Suprapubic skin (tissue), 4 donors: ENCODE data around the gene INTS14. TPM values are rescaled to one million over a fixed set of nuclear protein-coding genes. Genes with fewer than 3 reads are reported as not detected.
"Not testable (repeated sequence)": the region's sequence is repeated elsewhere in the genome, so short reads cannot be mapped to it uniquely, and the experiment has no call there.

Experiments used
- DNase-seq, 2 donors: peaks; one replicate each; pipeline ENCODE4 v3.0.0-alpha.2; 2019; ENCODE audit warnings: low spot score in 2 of 2
- H3K27ac ChIP-seq: fragments of 200-600 bp; sonication (generic); one replicate; pipeline ENCODE4 v1.5.1; 2019
- H3K27me3 ChIP-seq: fragments of 200-600 bp; sonication (generic); one replicate; pipeline ENCODE4 v1.5.1; 2019
- H3K36me3 ChIP-seq: fragments of 200-600 bp; sonication (generic); one replicate; pipeline ENCODE4 v1.5.1; 2019
- H3K4me1 ChIP-seq: fragments of 200-600 bp; sonication (generic); one replicate; pipeline ENCODE4 v1.5.1; 2019
- H3K4me3 ChIP-seq: fragments of 200-600 bp; sonication (generic); one replicate; pipeline ENCODE4 v1.5.1; 2019; ENCODE audit warnings: mild to moderate bottlenecking
- H3K9me3 ChIP-seq: fragments of 200-600 bp; sonication (generic); one replicate; pipeline ENCODE4 v1.5.1; 2019
- EP300 ChIP-seq: sonication (generic); formaldehyde crosslinking; IDR thresholded peaks from one replicate; pipeline ENCODE4 v1.6.1; 2017; ENCODE audit warnings: antibody characterized with exemption
- POLR2A ChIP-seq, 2 donors: fragments of 450-650 bp; IDR thresholded peaks; one replicate each; pipeline ENCODE4 v1.6.1; 2017; ENCODE audit warnings: antibody characterized with exemption in 2 of 2, mild to moderate bottlenecking in 2 of 2, moderate library complexity in 2 of 2
- POLR2AphosphoS5 ChIP-seq, 3 donors: sonication (generic); formaldehyde crosslinking; IDR thresholded peaks; one replicate each; pipeline ENCODE4 v1.6.1; 2017; ENCODE audit warnings: antibody characterized with exemption in 3 of 3
- WGBS: methylation state at CpG from one replicate; pipeline ENCODE4 v1.1.5; 2018; 5-methylcytosine and 5-hydroxymethylcytosine counted together
- total RNA-seq, 4 donors: library from RNA; depleted of rRNA; stranded (reverse); fragments of >200 nt; gene quantifications; one replicate each; pipeline ENCODE4 v1.1.0, GENCODE V29; 2016
- TF ChIP-seq, protein P1 (sequence below), 2 donors: fragments of 200-600 bp in 1 of 2; fragments of 450-650 bp in 1 of 2; sonication (generic) in 1 of 2; IDR thresholded peaks; one replicate each; pipeline ENCODE4 v1.5.1; 2016 to 2019; ENCODE audit warnings: antibody characterized with exemption in 2 of 2, mild to moderate bottlenecking in 1 of 2, moderate library complexity in 1 of 2

INTS14 gene
- total RNA-seq, 4 donors from 2014 or later, result 37.1 to 72.5 (median 49.1) TPM

DNA sequence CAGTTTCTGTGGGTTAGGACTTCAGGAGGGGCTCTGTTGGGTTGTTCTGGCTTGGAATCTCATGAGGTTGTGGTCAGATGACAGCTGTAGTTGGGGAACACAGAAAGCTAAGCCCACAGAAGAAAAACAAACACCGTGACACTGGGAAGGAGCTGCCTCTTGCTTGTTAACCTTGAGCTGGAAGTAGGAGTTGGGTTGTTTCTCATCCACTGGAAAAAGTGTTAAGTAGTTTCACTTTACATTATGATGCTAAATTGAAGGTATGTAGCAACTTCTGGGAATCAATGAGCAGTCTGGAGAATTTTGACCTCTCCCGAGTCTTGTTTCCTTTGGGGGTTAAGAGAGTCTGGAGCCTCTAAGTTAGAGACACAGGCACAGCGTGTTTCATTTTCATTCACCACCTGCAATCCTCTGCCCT is 60.2 kb downstream of the INTS14 start:
- no peak for DNase-seq
- H3K4me1 ChIP-seq, result no peaks in the 10 kb centered on the region
- TF ChIP-seq EP300 (no peak), POLR2A (IDR thresholded peaks at IDR 0.05) (no peak), POLR2AphosphoS5 (IDR thresholded peaks at IDR 0.05) (no peak)
- TF ChIP-seq, protein P1, sequence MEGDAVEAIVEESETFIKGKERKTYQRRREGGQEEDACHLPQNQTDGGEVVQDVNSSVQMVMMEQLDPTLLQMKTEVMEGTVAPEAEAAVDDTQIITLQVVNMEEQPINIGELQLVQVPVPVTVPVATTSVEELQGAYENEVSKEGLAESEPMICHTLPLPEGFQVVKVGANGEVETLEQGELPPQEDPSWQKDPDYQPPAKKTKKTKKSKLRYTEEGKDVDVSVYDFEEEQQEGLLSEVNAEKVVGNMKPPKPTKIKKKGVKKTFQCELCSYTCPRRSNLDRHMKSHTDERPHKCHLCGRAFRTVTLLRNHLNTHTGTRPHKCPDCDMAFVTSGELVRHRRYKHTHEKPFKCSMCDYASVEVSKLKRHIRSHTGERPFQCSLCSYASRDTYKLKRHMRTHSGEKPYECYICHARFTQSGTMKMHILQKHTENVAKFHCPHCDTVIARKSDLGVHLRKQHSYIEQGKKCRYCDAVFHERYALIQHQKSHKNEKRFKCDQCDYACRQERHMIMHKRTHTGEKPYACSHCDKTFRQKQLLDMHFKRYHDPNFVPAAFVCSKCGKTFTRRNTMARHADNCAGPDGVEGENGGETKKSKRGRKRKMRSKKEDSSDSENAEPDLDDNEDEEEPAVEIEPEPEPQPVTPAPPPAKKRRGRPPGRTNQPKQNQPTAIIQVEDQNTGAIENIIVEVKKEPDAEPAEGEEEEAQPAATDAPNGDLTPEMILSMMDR (IDR thresholded peaks at IDR 0.05), result no peak

DNA sequence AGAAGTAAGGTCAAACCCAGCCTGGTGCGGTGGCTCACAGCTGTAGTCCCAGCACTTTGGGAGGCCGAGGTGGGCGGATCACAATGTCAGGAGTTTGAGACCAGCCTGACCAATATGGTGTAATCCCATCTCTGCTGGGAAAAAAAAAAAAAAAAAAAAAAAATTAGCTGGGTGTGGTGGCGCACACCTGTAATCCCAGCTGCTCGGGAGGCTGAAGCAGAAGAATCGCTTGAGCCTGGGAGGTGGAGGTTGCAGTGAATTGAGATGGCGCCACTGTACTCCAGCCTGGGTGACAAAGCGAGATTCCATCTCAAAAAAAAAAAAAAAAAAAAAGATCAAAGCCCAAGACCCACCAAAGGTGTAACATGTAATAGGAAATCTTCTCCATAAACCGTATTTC is 61.6 kb downstream of the INTS14 start:
- 97% methylated on average over 9 of the region's 9 CpGs for WGBS

More for the DNA sequence above, 60.2 kb downstream of the INTS14 start:
- Histone ChIP-seq H3K27me3 (no peaks in the 10 kb centered on the region), H3K4me3 (no peak overlapping the region), H3K36me3 (peaks cover 12% of the 10 kb centered on the region), H3K27ac (no peak overlapping the region), H3K9me3 (no peaks in the 10 kb centered on the region)
- 81% methylated on average over 3 of the region's 3 CpGs for WGBS

DNA sequence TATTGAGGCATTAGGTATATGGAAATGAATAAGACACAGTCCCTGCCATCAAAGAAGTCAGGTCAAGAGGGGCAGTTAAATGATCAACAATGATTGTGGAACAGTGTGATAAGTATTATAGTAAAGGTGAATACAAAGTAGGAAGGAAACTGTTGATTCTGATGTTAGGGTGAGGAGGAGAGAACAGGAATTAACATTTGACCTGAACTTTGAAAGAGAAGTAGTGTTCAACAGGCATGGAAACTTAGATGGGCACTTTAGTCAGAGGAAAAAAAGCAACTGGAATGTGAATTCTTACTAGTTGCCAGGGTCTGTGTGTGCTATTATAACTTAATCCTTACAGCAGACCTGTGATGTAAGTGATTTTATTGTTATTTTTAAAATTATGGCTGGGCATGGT is 63.1 kb downstream of the INTS14 start:
- DNase-seq, result no peak
- H3K36me3 ChIP-seq, result no peaks in the 10 kb centered on the region
- TF ChIP-seq EP300, result no peak
- H3K4me3 ChIP-seq, result no peak overlapping the region
- no peaks in the 10 kb centered on the region for H3K4me1 ChIP-seq
- no peaks in the 10 kb centered on the region for H3K27me3 ChIP-seq
- H3K27ac ChIP-seq, result no peak overlapping the region
- H3K9me3 ChIP-seq, result no peaks in the 10 kb centered on the region

More for the DNA sequence above, 61.6 kb downstream of the INTS14 start:
- not testable (repeated sequence) for H3K4me1 ChIP-seq, DNase-seq, H3K27me3 ChIP-seq, H3K36me3 ChIP-seq, H3K4me3 ChIP-seq, H3K9me3 ChIP-seq, H3K27ac ChIP-seq

DNA sequence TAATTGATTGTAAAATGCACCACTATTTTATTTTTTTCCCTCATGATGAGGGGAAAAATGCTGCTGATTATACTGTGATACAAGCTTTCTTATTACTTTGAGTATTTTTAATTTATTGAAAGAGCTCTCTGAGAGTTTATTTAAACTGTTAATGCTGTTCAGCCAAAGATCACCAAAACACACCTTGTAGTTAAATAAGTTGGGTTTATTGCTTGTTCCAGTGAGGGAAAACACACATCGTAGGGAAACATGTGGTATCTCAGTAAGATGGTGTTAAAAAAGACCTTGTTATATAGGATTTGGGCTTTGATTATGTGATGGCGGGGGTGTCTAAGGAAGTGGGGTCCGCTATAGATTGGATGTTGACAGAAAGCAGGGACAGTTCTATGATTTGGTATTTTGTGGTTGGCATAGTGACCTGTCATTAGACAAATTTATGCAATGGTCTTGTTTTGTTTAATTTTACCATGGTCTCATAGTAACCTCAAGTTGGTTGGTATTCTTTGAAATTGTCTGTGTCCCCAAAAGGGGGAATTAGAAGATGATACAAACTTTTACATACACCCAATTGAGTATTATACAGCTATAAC is 69.6 kb downstream of the INTS14 start:
- H3K36me3 ChIP-seq, result no peaks in the 10 kb centered on the region
- H3K4me1 ChIP-seq, result no peaks in the 10 kb centered on the region
- no peak overlapping the region for H3K4me3 ChIP-seq
- TF ChIP-seq, protein P1 (IDR thresholded peaks at IDR 0.05), result no peak
- no peak for TF ChIP-seq EP300
- no peak for TF ChIP-seq POLR2AphosphoS5 (IDR thresholded peaks at IDR 0.05)
- TF ChIP-seq POLR2A (IDR thresholded peaks at IDR 0.05), result no peak
- DNase-seq, result no peak
- no peak overlapping the region for H3K27ac ChIP-seq
- H3K27me3 ChIP-seq, result no peaks in the 10 kb centered on the region
- 96% methylated on average over 3 of the region's 3 CpGs for WGBS
- no peaks in the 10 kb centered on the region for H3K9me3 ChIP-seq

DNA sequence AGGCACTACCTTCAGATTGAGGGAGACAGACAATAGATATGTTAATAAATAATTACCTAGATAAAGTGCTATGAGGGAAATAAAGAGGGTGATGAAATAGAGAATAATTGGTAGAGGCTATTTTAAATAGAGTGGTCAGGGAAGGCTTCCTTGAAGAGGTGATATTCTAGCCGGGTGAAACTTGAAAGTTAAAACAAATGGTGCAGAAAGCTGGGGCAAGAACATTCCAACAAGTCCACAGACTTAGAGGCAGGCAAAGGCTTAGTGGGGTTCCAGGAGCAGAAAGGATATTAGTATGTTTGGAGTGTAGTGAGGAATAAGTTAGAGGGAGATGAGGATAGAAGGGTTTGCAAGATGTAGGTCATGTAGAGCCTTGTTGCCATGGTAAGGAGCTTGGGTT is 70.6 kb downstream of the INTS14 start:
- Histone ChIP-seq H3K4me3 (no peak overlapping the region), H3K27me3 (no peaks in the 10 kb centered on the region), H3K4me1 (no peaks in the 10 kb centered on the region), H3K27ac (no peak overlapping the region), H3K9me3 (no peaks in the 10 kb centered on the region), H3K36me3 (no peaks in the 10 kb centered on the region)
- DNase-seq, result no peak
- TF ChIP-seq, protein P1 (IDR thresholded peaks at IDR 0.05), result no peak
- TF ChIP-seq POLR2AphosphoS5 (IDR thresholded peaks at IDR 0.05) (no peak), POLR2A (IDR thresholded peaks at IDR 0.05) (no peak)
- 88% methylated on average over 1 of the region's 1 CpG for WGBS

DNA sequence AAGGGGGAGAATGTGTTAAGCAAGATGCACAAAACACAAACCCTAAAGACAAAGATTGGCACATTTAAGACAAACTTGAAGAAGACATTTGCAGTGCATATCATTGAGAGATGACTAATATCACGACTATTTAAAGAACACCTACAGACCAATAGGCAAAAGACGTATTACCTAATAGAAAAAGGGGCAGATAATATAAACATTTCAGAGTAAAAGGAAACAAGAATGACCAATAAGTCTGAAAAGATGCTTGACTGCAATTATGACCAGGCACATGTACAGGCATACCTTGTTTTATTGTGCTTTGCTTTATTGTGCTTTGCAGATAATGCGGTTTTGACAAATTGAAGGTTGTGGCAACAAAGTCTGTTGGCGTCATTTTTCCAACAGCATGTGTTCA is 75.7 kb downstream of the INTS14 start:
- H3K9me3 ChIP-seq, result no peaks in the 10 kb centered on the region
- no peak overlapping the region for H3K4me3 ChIP-seq
- 78% methylated on average over 4 of the region's 4 CpGs for WGBS
- H3K27ac ChIP-seq, result no peak overlapping the region
- H3K27me3 ChIP-seq, result no peaks in the 10 kb centered on the region
- H3K36me3 ChIP-seq, result no peaks in the 10 kb centered on the region
- no peak for TF ChIP-seq POLR2A (IDR thresholded peaks at IDR 0.05)
- DNase-seq, result no peak
- H3K4me1 ChIP-seq, result peaks cover 28% of the 10 kb centered on the region
